HG02981 (cell line): ENCODE data around the gene QKI.
"Not testable (repeated sequence)": the region's sequence is repeated elsewhere in the genome, so short reads cannot be mapped to it uniquely, and the experiment has no call there.

ENCODE experiments used
- ATAC-seq: cut with Tn5 transposase; IDR thresholded peaks from one replicate; pipeline ENCODE4 v1.9.1; 2021; ENCODE audit warnings: mild to moderate bottlenecking, moderate library complexity; ENCODE audit not compliant: unreplicated experiment

Gene QKI

GRCh38 chr6:163414117-163414945, at the start of gene QKI:
TSS of gene QKI (plus strand) at chr6:163414718. CDS start at chr6:163415194, 476 bp downstream.
- ATAC-seq: peak; percentile 30

GRCh38 chr6:163366288-163366687, 48.2 kb upstream of the QKI start:
- ATAC-seq: no peak

- no peak for ATAC-seq
Observed at GRCh38 chr6:163367497-163368183, 46.9 kb upstream of the QKI start.

- ATAC-seq: no peak
Observed at GRCh38 chr6:163369141-163369540, 45.4 kb upstream of the QKI start.

GRCh38 chr6:163369628-163370365, 44.7 kb upstream of the QKI start:
- no peak for ATAC-seq

- no peak for ATAC-seq
Observed at GRCh38 chr6:163370464-163371117, 43.9 kb upstream of the QKI start.

- ATAC-seq: no peak
Observed at GRCh38 chr6:163371129-163371528, 43.4 kb upstream of the QKI start.

GRCh38 chr6:163373240-163373639, 41.3 kb upstream of the QKI start:
- no peak for ATAC-seq

GRCh38 chr6:163375361-163375760, 39.2 kb upstream of the QKI start:
- ATAC-seq: no peak

- no peak for ATAC-seq
Observed at GRCh38 chr6:163376187-163376586, 38.3 kb upstream of the QKI start.

GRCh38 chr6:163377561-163377960, 37.0 kb upstream of the QKI start:
- ATAC-seq: no peak

GRCh38 chr6:163380216-163380615, 34.3 kb upstream of the QKI start:
- ATAC-seq: no peak

GRCh38 chr6:163381118-163381756, 33.3 kb upstream of the QKI start:
- ATAC-seq: no peak

GRCh38 chr6:163383396-163383795, 31.1 kb upstream of the QKI start:
- not testable (repeated sequence) for ATAC-seq

- no peak for ATAC-seq
Observed at GRCh38 chr6:163383912-163384311, 30.6 kb upstream of the QKI start.

- no peak for ATAC-seq
Observed at GRCh38 chr6:163384510-163384909, 30.0 kb upstream of the QKI start.

GRCh38 chr6:163385503-163385902, 29.0 kb upstream of the QKI start:
- ATAC-seq: not testable (repeated sequence)

GRCh38 chr6:163386329-163386908, 28.1 kb upstream of the QKI start:
- no peak for ATAC-seq

- no peak for ATAC-seq
Observed at GRCh38 chr6:163387317-163387716, 27.2 kb upstream of the QKI start.

- no peak for ATAC-seq
Observed at GRCh38 chr6:163389354-163389753, 25.2 kb upstream of the QKI start.
